Endothelial cell of umbilical vein (primary cell): ENCODE data around the gene FBN2. TPM values are rescaled to one million over a fixed set of nuclear protein-coding genes. Genes with fewer than 3 reads are reported as not detected.

Source experiments
- BruUV-seq: library from RNA; stranded (reverse); fragments of 400-500 nt; replicated peaks from 2 replicates; lab custom pipeline; 2021; lab: Mats Ljungman, UMichigan
- CTCF ChIA-PET: fragments of 300-600, 350-600 bp; sonication (Branson Sonifier 250); formaldehyde crosslinking; loops from one replicate; lab custom pipeline; 2021; ENCODE audit warnings: antibody characterized with exemption, inconsistent platforms; lab: Charles Lee
- POLR2A ChIA-PET: fragments of 300-600, 350-600 bp; sonication (Branson Sonifier 250); formaldehyde crosslinking; loops from one replicate; lab custom pipeline; 2021; ENCODE audit warnings: antibody characterized with exemption, inconsistent platforms; lab: Charles Lee
- DNase-seq: peaks from one replicate; pipeline ENCODE4 v3.0.0-alpha.2; 2011; ENCODE audit warnings: low read depth, low spot score
- FAIRE-seq: peaks from 2 replicates; lab custom pipeline; 2011; peaks lifted over from hg19 to GRCh38; lab: Jason Lieb, UNC
- H2AFZ ChIP-seq: 2 replicates; pipeline ENCODE4 v1.6.0; 2012; ENCODE audit warnings: low read depth, low read length, control low read depth, inconsistent platforms
- H3K27ac ChIP-seq: 2 replicates; pipeline ENCODE4 v1.5.1; 2011; ENCODE audit warnings: low read depth, mild to moderate bottlenecking, control low read depth, low read length, moderate library complexity; ENCODE audit not compliant: insufficient read depth
- H3K27me3 ChIP-seq, 2 experiments: 2 replicates each; pipeline versions ENCODE4 v1.6.0 to v1.6.1; 2011; ENCODE audit warnings: low read length in 2 of 2, mixed read lengths in 1 of 2; ENCODE audit not compliant: control insufficient read depth in 2 of 2, insufficient read depth in 2 of 2
- H3K36me3 ChIP-seq, 2 experiments: 2 replicates in 1 of 2; 3 replicates in 1 of 2; pipeline ENCODE4 v1.5.1; 2011; ENCODE audit warnings: low read length in 2 of 2, mild to moderate bottlenecking in 1 of 2, moderate library complexity in 1 of 2; ENCODE audit not compliant: control insufficient read depth in 2 of 2, insufficient read depth in 2 of 2; ENCODE audit errors: extremely low read depth in 1 of 2
- H3K4me1 ChIP-seq: 3 replicates; pipeline ENCODE4 v1.5.1; 2011; ENCODE audit warnings: mild to moderate bottlenecking, low read length; ENCODE audit not compliant: control insufficient read depth, insufficient read depth; ENCODE audit errors: extremely low read depth
- H3K4me2 ChIP-seq: 2 replicates; pipeline ENCODE4 v1.6.1; 2011; ENCODE audit warnings: low read length, control low read depth, mixed read lengths; ENCODE audit not compliant: insufficient read depth
- H3K4me3 ChIP-seq, 3 experiments: fragments of 200-600 bp in 1 of 3; sonication (generic), shearing (Covaris generic) in 1 of 3; replicated peaks in 1 of 3; 2 replicates each; pipeline ENCODE4 v1.5.1; 2011 to 2016; ENCODE audit warnings: control low read depth in 3 of 3, low read length in 3 of 3, mild to moderate bottlenecking in 2 of 3, inconsistent platforms in 1 of 3, low read depth in 1 of 3, moderate library complexity in 1 of 3; ENCODE audit not compliant: insufficient read depth in 1 of 3
- H3K79me2 ChIP-seq: 2 replicates; pipeline ENCODE4 v1.6.0; 2012; ENCODE audit warnings: low read length, inconsistent platforms; ENCODE audit not compliant: control insufficient read depth, insufficient read depth
- H3K9ac ChIP-seq: replicated peaks from 2 replicates; pipeline ENCODE3; 2011; ENCODE audit warnings: low read length, control low read depth; ENCODE audit not compliant: insufficient read depth; ENCODE audit errors: extremely low read depth
- H3K9me1 ChIP-seq: replicated peaks from 3 replicates; pipeline ENCODE4 v1.6.0; 2011; ENCODE audit warnings: mild to moderate bottlenecking, low read length; ENCODE audit not compliant: control insufficient read depth, insufficient read depth; ENCODE audit errors: extremely low read depth
- H3K9me3 ChIP-seq: replicated peaks from 2 replicates; pipeline ENCODE4 v1.5.1; 2012; ENCODE audit warnings: low read length, inconsistent platforms; ENCODE audit not compliant: control insufficient read depth, insufficient read depth
- H4K20me1 ChIP-seq: replicated peaks from 2 replicates; pipeline ENCODE3; 2011; ENCODE audit warnings: mild to moderate bottlenecking, low read length; ENCODE audit not compliant: control insufficient read depth, insufficient read depth; ENCODE audit errors: extremely low read depth
- CTCF ChIP-seq, 2 donors: IDR thresholded peaks; 1 replicate in 1 of 2; 2 replicates in 1 of 2; pipeline ENCODE4 v1.5.1; 2011; ENCODE audit warnings: low read length in 2 of 2, mild to moderate bottlenecking in 2 of 2, moderate library complexity in 2 of 2, control low read depth in 1 of 2, inconsistent platforms in 1 of 2, low read depth in 1 of 2; ENCODE audit not compliant: insufficient read depth in 1 of 2; ENCODE audit errors: extremely low read depth in 1 of 2
- EZH2 ChIP-seq: IDR thresholded peaks from 2 replicates; pipeline ENCODE4 v1.6.1; 2012; ENCODE audit warnings: borderline replicate concordance, low read depth, mild to moderate bottlenecking, moderate library complexity, low read length, inconsistent platforms; ENCODE audit not compliant: severe bottlenecking
- FOS ChIP-seq: IDR thresholded peaks from 2 replicates; pipeline ENCODE4 v1.6.1; 2011; ENCODE audit warnings: mild to moderate bottlenecking, low read length, moderate library complexity, borderline replicate concordance; ENCODE audit not compliant: insufficient read depth
- GATA2 ChIP-seq: IDR thresholded peaks from 2 replicates; pipeline ENCODE4 v1.7.0; 2011; ENCODE audit warnings: low read depth, mild to moderate bottlenecking, moderate library complexity, mixed read lengths, low read length; ENCODE audit not compliant: insufficient read length, insufficient read depth
- JUN ChIP-seq: IDR thresholded peaks from 2 replicates; pipeline ENCODE4 v1.6.1; 2011; ENCODE audit warnings: borderline replicate concordance, low read depth; ENCODE audit not compliant: insufficient read length, insufficient read depth
- MAX ChIP-seq: IDR thresholded peaks from 2 replicates; pipeline ENCODE4 v1.6.1; 2011; ENCODE audit not compliant: insufficient read depth, insufficient read length
- POLR2A ChIP-seq: IDR thresholded peaks from 2 replicates; pipeline ENCODE4 v1.6.1; 2012; ENCODE audit warnings: low read depth, mild to moderate bottlenecking, control low read depth, low read length
- POLR2AphosphoS5 ChIP-seq: IDR thresholded peaks from 2 replicates; pipeline ENCODE4 v1.6.1; 2012; ENCODE audit warnings: low read depth, mild to moderate bottlenecking, control low read depth, low read length, moderate library complexity; ENCODE audit not compliant: insufficient read depth
- dilution Hi-C: fragments of 300-500 bp; cut with MboI; formaldehyde crosslinking; loops from one replicate; pipeline ENCODE4 v1.15.0; 2019; ENCODE audit warnings: low sequenced_read_pairs; ENCODE audit not compliant: extremely low pct_ligation_motif_present
- intact Hi-C: fragments of 100-400 bp; cut with micrococcal nuclease; formaldehyde crosslinking; loops from one replicate; pipeline ENCODE4 v1.10.0; 2022
- polyA plus RNA-seq, 4 experiments: library from polyadenylated mRNA; depleted of rRNA in 3 of 4; stranded (reverse) in 3 of 4; unstranded in 1 of 4; fragments of >200 nt; gene quantifications; 2 replicates each; pipeline versions ENCODE4 v1.2.1 to v1.2.3, GENCODE V29; 2011 to 2012; ENCODE audit warnings: missing spikeins in 1 of 4
- total RNA-seq: library from RNA; stranded (reverse); gene quantifications from 2 replicates; pipeline ENCODE4 v1.2.3, GENCODE V29; 2021

FBN2 gene
- total and polyA plus RNA-seq, 2 donors (not counting 3 experiments of a cell fraction or from before 2014, with no cell fraction given), result 21.8 to 57.4 TPM

DNA sequence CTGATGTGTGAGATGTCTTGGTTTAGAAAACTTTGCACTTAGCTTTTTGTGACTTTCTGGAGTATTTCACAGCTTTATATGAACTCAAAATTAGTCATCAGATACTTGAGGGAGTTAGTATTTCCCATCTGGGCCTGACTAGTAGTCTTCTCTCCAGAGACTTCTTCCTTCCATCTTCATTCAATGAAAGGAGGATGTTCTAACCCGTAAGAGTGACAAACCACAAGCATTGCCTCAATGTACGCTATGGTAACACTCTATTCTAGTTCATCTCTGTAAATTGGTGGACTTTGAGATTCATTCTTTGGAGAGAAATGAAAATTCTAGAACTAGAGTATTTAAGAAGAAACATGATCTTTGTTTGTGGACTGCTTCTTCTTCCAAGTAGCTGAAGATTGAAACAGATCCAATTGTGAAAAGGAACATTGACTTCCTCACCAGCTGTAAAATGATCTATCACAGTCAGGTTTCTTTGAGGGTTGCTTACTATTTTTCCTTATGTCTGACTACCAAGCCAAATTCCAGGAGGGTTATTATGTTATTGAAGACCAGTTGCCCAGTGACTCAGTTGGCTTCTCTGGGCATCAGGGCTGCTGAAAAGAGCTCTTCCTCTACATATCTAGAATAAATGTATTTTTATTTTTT lies 296.9 kb downstream of the FBN2 start:
- BruUV-seq, result no TSS peak
- no peaks in the 10 kb centered on the region for H3K9me1 ChIP-seq
- TF ChIP-seq CTCF (IDR thresholded peaks at IDR 0.05; ENCODE audit: extremely low read depth in 1 of 2, insufficient read depth in 1 of 2, low read depth in 1 of 2, low read length in 2 of 2), result no peak
- TF ChIP-seq POLR2AphosphoS5, result no peak
- TF ChIP-seq FOS, result no peak
- no peak for TF ChIP-seq POLR2A
- no peak for TF ChIP-seq GATA2
- TF ChIP-seq MAX, result no peak
- TF ChIP-seq EZH2, result no peak
- TF ChIP-seq JUN, result no peak
- no peak overlapping the region for H3K27ac ChIP-seq
- ChIA-PET POLR2A (no interaction called here), CTCF (no interaction called here)
- no peak overlapping the region for H3K4me2 ChIP-seq
- no peaks in the 10 kb centered on the region for H3K9me3 ChIP-seq
- no peaks in the 10 kb centered on the region for H3K36me3 ChIP-seq
- dilution Hi-C loops, result no loop called here
- H4K20me1 ChIP-seq, result no peaks in the 10 kb centered on the region
- no peak overlapping the region for H3K4me3 ChIP-seq
- FAIRE-seq (no peak), DNase-seq (no peak)
- H3K27me3 ChIP-seq, result peaks cover 2% of the 10 kb centered on the region in 2 experiments
- no peaks in the 10 kb centered on the region for H3K79me2 ChIP-seq
- H3K9ac ChIP-seq, result no peak overlapping the region
- intact Hi-C loops, result no loop called here
- H3K4me1 ChIP-seq, result no peaks in the 10 kb centered on the region
- H2AFZ ChIP-seq, result no peak overlapping the region
